Activated CD4-positive, alpha-beta T cell treated with anti-CD3 and anti-CD28 coated beads for 1 hour (primary cell): ENCODE data around the gene NDUFS6.
"Not testable (repeated sequence)": the region's sequence is repeated elsewhere in the genome, so short reads cannot be mapped to it uniquely, and the experiment has no call there.

Experiments
- DNase-seq: peaks from one replicate; pipeline ENCODE4 v3.0.0-alpha.2; 2020

Gene NDUFS6

DNA sequence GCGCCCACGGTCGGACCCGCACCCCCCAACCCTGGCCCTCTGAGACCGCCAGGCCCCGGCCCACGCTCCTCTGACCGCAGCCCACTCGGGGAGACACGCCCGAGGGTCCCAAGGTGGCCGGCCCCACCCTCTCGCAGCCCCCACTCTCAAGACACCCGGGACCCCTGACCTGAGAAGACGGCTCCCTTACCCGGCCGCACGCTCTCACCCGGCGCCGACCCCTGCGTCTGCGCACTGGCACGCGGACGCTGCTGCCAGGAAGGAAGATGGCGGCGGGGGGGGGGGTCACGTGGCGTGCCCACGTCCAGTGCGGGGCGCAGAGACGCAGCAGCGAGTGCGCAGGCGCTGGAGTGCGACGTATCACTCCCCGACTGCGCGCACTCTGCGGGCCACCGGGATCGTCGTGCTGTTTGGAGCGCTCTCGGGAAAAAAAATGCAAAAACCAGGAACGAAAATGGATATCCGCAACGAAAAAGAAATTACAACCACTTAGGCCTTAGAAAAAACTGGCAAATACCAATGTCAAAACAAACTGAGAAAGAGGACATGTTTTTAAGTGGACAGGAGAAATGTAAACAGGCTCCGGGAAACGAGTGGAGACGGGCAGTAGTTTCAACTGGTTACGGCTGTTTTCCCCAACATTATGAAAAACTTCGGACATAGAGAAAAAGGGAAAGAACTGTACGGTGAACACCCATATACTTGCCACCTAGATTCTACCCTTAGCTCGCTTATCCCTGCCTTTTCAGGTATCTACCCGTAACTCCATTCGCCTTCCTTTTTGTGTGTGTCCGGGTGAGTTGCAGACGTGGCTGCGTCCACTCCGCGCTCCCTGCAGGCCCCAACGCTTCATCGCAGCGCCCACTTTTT, 1.4 kb upstream of the NDUFS6 start, which contains the start of gene MRPL36:
MRPL36 (minus strand) TSS at position 236 of the 870 bp plus-strand sequence. CDS start 902 bp downstream, outside the sequence.
- peak; percentile 87 for DNase-seq

DNA sequence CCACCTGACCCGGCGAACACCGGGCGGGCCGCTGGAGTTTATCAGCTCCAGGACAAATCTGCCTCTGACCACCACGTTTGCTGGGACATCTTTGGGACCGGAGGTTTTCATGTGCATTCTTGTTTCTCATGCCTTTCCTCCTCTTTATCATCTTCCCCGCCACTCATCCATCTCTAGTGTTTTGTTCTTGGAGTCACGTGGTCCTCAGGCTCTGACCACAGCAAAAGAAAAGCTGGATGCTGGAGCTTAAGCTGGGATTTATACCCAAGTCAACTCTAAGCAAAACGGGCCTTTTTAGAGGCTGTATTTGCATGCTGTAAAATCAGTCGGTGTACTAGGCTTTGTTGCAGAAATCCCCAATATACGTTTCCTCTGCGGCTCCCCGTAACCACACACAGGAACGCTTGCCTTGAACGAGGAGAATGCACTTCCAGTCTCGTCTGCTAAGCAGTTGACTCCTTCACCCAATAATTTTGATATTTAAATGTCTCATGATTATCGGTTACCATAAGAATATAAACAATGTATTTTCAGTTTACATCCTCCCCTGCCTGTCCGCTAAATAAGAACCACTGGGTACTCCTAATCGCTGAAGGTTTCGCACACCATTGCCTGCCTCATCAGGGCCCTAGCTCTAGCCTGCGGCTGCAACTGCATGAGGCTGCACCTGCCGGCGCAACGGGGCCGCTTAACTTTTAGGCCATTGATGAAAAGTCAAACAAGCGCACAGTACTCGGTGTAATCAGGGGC, 560 bp upstream of the NDUFS6 start:
- DNase-seq = no peak

DNA sequence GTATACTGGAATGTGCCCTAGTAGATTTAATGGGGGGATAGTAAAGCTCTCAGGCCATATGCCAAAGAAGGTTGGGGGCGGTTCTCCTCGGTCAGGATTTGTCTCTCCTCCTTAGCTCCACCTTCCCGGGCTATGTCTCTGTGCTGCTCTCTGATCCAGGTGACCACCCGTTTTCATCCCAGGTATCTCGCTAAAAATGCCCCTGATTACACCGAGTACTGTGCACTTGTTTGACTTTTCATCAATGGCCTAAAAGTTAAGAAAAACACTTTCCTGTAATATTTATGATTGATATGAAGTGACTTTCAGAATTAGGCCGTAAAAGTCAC, 724 bp downstream of the NDUFS6 start:
- DNase-seq = no peak

DNA sequence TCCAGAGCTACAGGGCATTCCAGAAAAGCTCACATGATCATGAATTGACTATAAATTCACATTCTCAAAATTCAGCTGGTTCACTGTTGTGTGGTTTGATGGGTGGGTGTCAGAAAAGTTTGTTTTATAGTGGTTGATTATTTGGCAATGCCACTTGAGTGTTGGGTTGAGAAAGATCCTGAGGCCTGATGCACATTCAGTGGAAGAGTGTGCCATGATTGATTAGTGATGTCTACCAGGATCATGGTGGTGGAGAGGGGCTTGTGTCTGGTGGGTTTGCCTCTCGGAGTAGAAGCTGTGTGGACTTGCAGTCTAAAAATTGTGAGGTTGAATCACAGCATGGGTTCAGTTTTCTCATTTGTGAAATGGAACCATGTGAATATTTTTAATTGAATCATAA, 2.0 kb downstream of the NDUFS6 start:
- DNase-seq = no peak

DNA sequence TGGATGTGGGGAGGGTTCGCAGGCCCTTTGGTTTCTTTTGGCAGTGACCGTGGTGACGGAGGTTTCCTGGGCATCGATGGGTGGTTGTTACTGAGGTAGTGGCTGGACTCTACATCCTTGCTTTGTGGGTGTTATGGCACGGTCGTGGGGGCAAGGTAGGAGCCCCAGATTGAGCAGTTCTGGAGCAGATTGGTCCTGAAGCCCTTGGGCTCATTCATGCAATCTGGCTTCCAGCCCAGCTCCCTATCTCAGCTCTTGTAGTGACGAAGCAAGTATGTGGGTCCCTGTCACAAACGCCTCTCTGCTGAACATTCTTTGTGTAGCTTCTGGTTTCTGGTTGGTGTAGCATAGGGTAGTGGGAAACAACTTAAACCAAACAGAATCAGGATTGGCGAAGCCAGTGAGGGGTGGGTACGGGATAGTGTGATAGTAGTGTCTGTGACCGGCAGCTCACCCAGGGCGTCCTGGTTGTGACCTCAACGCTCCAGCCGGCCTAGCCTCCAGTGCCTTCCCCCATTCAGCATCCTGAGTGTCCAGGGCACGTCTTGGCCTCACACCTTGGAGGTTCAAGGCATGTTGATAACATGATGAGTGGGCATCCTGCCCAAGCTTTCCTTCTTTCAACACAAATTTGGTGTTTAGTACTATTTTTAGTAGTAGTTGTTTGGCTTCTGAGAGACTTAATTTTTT, 2.9 kb downstream of the NDUFS6 start:
- DNase-seq = no peak

DNA sequence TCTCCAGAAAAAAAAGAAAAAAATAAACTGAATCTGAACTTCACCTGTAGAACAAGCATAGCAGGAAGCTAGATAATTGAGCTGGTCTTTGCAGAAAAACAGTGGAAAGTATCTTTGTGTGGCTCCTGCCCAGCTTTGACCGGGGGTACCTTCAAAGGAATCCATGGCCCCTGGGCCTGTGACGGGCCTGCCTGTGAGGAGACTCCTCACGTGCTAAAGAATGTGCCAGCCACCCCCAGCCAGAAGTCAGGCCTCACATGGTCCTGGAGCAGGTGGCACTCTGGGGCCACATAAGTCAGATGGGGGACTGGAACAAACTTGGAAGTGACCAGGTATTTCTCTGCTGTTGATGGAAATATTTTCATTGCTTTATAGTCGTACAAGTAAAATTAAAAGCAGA, 4.1 kb downstream of the NDUFS6 start:
- DNase-seq = no peak

DNA sequence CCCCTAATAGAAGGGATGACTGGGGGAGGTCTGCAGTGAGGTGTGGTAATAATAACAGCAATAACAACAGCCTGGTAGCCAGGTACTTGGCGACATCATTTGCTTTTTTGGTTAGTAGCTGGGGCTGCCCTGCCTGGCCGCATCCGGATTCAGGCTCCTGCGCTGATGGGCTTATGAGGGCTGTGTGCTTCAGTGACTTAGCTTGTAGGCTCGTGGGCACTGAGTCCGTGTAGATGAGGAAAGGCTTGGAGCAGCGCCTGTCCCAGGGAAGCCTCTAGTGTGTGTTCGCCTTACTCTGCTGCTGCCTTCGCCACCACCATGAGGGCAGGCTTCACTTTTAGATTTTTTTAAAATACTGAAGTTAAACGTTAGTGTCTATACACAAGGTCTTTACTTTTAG, 4.5 kb downstream of the NDUFS6 start:
- no peak for DNase-seq

DNA sequence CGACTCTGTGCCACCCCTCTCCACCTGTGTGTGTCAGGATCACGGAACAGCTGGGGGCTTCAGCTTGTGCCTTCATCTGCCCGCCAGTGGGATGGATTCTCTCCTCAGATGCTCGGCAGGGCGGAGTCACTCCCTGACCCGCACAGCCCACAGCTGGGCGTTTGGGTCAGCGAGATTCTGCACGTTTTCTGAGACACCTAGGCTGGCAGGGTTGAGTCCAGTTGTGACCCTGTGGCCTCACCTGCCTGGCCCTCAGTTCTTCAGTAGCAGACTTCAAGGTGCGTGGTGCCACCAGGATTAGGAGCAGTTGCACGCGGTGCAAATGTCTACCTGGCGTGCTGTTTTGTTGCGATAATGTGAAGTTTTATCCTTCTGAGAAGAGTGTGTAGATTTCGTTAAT, 5.0 kb downstream of the NDUFS6 start:
- no peak for DNase-seq

DNA sequence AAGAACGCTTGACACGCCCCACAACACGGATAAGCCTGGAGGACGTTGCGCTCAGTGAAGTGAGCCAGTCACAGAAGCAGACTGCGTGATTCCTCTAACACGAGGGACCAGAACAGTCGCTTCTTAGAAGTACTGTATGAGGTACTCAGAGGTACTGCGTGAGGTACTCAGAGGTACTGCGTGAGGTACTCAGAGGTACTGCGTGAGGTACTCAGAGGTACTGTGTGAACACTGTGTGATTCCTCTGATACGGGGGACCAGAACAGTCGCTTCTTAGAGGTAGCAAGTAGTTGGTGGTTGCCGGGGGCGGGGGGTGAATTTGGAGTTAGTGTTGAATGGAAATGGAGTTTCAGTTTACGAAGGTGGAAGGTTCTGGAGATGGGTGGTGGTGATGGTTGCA, 5.8 kb downstream of the NDUFS6 start:
- no peak for DNase-seq

DNA sequence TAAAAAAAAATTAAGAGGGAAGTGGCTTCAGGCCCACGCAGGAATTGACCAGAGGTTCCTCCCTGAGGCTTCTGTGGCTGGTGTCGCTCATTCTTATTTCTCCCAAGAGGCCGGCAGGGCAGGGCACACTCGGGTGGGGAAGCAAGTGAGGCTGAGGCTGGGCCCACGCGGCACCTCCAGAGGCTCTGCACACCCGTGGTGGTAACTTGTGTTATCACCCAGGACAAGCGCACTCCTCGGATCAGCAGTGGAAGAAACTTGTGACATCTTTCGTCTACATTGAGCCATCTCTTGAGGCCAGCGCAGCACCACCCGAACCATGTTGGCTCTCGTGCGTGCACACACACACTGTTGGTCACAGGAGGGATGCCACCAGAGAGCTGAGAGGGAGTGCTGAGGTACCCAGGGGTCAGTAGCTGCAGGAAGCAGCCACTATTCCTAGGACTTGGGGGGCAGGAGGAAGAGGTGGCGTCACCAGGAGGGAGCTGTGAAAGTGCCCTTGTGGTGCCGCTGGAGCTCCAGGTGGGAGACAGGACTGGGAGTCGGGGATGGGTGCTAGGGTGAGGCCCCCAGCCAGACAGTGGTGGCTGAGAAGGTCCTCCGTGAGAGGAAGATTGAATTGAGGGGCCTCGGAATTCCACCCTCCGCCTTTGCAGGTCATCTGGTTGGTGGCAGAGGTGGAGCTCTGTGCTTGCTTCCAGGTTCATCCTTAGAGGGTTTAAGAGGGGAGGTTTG, 6.4 kb downstream of the NDUFS6 start:
- DNase-seq = no peak

DNA sequence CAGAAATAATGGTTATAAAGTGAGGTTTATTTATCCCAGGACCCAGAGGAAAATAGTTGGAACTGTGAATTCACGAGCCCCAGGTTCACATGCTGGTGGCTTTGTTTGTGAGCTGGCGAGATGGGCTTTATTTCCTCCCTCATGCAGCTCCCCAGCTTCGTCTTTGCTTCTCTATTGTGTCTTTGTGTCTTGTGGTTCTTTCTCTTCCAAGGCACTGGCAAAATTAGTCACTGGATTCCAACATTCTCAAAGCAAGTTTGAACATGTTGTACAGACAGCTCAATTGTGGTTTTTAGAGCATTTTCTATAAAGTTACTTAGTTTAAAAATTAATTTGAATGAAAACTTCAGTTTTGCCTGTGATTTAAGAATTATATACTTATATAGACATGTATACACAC, 7.2 kb downstream of the NDUFS6 start:
- no peak for DNase-seq

DNA sequence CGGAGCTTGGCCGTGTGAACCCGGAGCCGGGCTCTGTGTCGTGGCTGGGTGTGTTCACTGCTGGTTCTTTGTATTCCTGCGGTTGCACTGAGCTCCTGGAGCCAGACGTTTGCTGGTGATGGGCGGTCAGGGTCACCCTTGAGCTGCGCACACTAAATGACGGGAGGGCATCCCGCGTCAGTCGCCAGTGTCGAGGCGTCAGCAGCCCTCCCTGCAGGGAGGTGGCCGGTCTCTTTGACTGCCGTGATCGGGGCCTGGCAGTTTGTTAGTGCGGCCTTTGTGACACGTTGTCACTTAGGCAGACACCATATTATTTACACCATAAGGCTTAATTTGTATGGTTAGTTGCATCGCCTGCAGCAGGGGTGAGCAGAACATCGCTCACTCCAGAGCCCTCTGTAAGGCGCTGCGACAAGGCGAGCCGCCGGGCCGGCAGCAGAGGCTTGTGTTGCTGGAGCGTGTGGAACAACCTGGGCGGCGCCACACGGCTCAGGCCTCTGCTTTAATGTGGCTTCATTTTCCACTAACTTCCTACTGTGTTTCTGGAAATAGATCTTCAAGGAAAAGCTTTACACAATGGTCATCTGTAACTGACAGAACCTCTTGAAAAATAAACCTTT, 8.3 kb downstream of the NDUFS6 start:
- no peak for DNase-seq

DNA sequence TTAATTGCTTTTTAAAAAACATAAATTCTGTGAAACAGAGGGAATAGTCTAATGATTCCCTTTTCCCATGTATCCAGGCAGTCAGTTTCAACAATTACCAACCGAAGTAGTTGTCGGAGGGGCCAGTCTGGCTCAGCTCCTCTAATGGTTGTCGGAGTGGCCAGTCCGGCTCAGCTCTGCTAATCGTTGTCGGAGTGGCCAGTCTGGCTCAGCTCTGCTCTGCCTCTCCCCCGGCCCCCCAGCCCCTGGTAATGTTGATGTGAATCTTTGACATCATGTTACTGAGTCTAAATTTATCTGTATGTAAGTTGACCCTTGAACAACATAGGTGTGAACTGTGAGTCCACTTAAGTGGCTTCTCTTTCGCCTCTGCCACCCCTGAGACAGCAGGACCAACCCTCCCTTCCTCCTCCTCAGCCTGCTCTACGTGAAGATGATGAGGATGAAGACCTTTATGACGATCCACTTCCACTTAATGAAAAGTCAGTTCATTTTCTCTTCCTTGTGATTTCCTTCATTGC, 9.4 kb downstream of the NDUFS6 start:
- DNase-seq = no peak

DNA sequence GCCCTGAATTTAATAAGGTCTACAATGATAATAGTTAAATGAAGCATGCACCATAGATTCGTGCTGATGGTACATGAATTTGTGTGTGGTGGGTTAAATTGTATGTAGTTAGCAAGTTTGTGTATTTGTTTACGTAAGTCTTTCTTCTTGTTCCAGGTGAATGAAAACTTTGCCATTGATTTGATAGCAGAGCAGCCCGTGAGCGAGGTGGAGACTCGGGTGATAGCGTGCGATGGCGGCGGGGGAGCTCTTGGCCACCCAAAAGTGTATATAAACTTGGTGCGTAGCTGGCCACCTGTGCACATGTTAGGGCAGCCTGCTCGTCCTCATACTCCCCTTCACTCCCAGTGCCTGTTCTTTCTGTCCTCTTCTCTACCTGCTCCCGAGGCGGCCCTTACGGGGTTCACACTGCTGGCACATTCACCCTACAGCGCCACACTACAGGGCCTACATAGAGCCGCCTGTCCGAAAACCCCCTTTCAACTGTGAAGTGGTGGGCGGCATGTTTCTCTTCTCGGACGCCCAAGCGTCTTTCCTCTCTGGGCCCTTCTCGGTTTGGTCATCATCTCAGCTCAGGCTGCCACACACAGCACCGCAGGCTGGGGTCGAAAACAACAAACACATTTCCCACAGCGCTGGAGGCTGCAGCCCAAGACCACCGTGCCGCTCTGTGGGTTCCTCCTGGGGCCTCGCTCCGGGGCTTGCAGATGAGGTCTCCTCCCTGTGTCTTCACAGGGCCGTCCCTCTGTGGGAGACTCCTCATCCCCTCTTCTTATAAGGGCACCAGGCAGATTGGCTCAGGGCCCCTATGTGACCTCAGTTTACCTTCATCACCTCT, 13.2 kb downstream of the NDUFS6 start:
- DNase-seq = no peak

DNA sequence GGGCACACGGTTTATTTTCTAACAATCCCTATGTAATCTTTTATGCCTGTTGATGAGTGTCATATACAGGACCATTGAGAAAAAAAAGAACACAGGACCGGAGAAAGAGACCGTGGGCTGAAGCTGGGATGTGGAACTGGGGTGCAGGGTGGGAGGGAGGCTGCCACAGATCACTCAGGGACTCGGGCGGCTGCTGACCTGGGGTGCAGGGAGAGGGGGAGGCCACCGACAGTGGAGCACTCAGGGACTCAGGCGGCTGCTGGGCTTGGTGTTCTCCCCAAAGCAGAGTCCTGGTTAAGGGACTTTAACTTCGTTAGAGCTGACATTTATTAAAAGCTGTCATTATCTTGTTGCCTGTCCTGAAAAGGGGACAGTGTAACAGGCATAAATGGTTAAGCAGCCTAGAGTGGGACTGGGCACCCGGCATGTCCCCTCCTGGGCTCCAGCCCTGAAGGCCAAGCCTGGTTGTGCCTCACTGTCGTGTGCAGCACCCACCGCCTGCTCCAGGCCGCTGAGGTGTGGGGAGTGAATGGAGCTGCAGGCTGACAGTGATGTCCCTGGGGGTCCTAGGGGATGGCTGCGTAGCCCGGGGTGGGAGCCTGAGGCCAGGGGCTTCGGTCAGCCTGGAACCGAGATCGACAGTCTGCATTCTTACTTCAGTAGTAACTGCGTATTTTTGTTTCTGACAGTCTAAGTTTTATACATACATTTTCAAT, 14.0 kb downstream of the NDUFS6 start:
- no peak for DNase-seq

DNA sequence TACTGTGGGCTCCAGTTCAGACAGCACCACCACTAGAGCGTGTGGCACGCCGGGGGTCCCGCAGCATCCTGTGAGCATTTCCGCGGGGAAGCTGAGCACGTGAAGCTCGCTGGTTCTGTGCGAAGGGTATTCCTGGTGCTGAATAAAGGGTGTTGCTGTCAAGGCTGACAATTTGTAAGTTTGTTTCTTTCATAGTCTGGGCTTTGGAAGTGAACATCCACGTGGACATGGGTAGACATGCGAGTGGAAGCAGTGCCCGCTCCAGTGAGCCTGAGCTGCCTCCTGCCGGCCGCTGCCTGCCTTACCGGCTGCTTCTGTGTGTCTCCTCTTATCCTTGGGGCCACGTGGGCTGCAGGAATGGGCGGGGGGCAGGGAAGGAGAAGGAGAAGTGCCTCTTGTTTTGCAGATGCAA, 14.7 kb downstream of the NDUFS6 start:
- DNase-seq = no peak

DNA sequence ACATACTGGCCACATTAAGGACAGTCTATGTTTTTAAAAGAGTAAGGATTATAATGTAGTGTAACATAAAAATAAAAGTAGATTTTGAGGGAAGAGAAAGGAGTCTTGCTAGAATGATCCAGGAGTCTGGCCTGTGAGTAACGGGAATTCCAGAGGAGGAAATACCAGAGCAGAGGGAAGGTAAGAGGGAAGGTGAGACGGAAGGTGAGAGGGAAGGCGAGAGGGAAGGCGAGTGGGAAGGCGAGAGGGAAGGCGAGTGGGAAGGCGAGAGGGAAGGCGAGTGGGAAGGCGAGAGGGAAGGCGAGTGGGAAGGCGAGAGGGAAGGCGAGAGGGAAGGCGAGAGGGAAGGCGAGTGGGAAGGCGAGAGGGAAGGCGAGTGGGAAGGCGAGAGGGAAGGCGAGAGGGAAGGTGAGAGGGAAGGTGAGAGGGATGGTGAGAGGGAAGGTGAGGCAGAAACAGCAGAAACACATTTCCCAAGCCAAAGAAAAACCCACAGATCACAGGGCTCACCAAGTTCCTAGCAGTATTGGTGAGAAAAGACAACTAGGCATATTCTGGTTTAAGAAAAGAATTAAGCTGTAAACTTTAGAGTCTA, 15.4 kb downstream of the NDUFS6 start:
- not testable (repeated sequence) for DNase-seq

DNA sequence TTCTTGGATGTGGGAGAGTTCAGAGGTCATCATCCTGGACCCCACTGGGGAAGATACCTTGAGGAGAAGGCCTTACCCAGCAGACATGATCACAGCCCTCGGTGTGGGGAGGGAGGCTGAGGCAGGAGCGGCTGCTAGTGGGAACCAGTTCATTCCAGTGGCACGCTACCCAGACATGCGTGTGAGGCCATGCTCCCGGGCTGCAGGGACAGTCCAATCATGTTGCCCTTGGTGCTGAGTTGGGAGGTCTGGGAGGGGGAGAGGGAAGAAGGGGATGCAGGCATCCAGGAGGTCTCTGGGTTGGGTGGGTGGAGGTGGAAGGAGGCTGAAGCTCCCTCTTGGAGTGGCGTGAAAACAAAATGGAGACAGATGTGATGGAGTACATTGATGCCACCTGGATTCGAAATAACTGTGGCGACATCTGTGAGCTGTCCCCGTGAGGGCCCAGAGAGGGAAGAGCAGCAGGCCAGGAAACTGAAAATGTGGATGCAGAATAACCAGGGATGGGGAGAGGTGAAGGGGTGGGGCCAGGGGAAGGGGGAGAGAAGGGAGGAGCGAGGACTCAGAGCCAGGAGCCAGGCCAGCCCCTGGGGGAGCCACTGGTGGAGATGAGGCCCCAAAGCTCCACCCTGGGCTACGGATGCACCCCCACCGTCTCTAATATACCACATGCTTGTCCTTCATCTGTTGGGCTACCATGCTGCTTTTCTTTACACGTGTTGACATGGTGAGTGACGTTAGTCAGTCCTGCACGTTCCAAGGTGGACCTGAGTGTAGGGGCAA, 16.2 kb downstream of the NDUFS6 start:
- no peak for DNase-seq

DNA sequence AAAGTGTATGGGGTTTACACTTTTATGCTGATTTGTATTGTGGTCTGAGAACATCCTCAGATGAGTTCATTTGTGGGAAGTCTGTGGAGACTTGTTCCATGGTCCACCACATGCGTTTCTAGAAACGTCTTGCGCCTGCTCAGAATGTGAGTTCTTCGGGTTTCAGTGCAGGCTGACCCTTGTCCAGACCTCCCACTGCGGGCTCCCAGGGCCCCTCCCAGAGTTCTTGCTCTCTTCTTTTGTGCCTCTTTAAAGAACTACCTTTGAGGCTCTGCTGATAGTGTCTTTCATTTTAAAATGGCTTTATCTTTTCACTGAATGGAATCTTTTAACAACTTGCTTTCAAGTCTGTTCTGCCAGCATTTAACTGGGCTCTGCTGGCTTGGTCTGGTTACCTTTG, 17.6 kb downstream of the NDUFS6 start:
- no peak for DNase-seq
